Stimulated activated CD4-positive, alpha-beta T cell treated with anti-CD3 and anti-CD28 coated beads, TNF-alpha, amount 100 ng/mL, for 24 hours (primary cell): Measurements from ENCODE around the gene RPSA.
"Not testable (repeated sequence)": the region's sequence is repeated elsewhere in the genome, so short reads cannot be mapped to it uniquely, and the experiment has no call there.

Experiments
- DNase-seq, 3 experiments: peaks; one replicate each; pipeline ENCODE4 v3.0.0-alpha.2; 2020; ENCODE audit warnings: low read depth in 3 of 3

The RPSA gene

GRCh38 chr3:39419742-39420315 lies 13.3 kb downstream of the RPSA start:
- DNase-seq: no peak

- no peak for DNase-seq
These were observed 14.0 kb downstream of the RPSA start for GRCh38 chr3:39420543-39420942.

GRCh38 chr3:39423436-39423970 lies 17.0 kb downstream of the RPSA start:
- no peak for DNase-seq

GRCh38 chr3:39426312-39426711 lies 19.8 kb downstream of the RPSA start:
- no peak for DNase-seq

GRCh38 chr3:39427506-39427905 lies 21.0 kb downstream of the RPSA start:
- DNase-seq: no peak

- no peak for DNase-seq
These were observed 22.3 kb downstream of the RPSA start for GRCh38 chr3:39428745-39429201.

- DNase-seq: no peak
These were observed 22.9 kb downstream of the RPSA start for GRCh38 chr3:39429466-39429865.

- no peak for DNase-seq
These were observed 25.8 kb downstream of the RPSA start for GRCh38 chr3:39432342-39432741.

- no peak for DNase-seq
These were observed 27.1 kb downstream of the RPSA start for GRCh38 chr3:39433642-39434041.

GRCh38 chr3:39434574-39434973 lies 28.1 kb downstream of the RPSA start:
- DNase-seq: no peak

GRCh38 chr3:39435006-39435748 lies 28.7 kb downstream of the RPSA start:
- no peak for DNase-seq

- DNase-seq: no peak
These were observed 32.4 kb downstream of the RPSA start for GRCh38 chr3:39438880-39439279.

- no peak for DNase-seq
These were observed 33.8 kb downstream of the RPSA start for GRCh38 chr3:39440316-39440715.

- no peak for DNase-seq
These were observed 37.0 kb downstream of the RPSA start for GRCh38 chr3:39443530-39443929.

- no peak for DNase-seq
These were observed 39.4 kb downstream of the RPSA start for GRCh38 chr3:39445927-39446326.

- no peak for DNase-seq
These were observed 39.9 kb downstream of the RPSA start for GRCh38 chr3:39446444-39446843.

GRCh38 chr3:39447637-39448483 lies 41.3 kb downstream of the RPSA start:
- DNase-seq: peak; percentile 25 to 47 (median 26)

GRCh38 chr3:39448506-39449233 lies 42.1 kb downstream of the RPSA start:
- no peak for DNase-seq

- DNase-seq: no peak
These were observed 43.3 kb downstream of the RPSA start for GRCh38 chr3:39449796-39450195.

- DNase-seq: no peak
These were observed 46.6 kb downstream of the RPSA start for GRCh38 chr3:39453134-39453533.

- not testable (repeated sequence) for DNase-seq
These were observed 47.4 kb downstream of the RPSA start for GRCh38 chr3:39453872-39454271.
